ENCODE measurements around the gene EMID1. TPM values are rescaled to one million over a fixed set of nuclear protein-coding genes. Genes with fewer than 3 reads are reported as not detected.
A peak's percentile ranks its signal among the peaks of the same experiment; 100 is the strongest.
"Not testable (repeated sequence)": the region's sequence is repeated elsewhere in the genome, so short reads cannot be mapped to it uniquely, and the experiment has no call there.

EMID1 gene
- total and polyA plus RNA-seq, 10 donors: 18.5 to 90.3 (median 61.2) TPM

DNA sequence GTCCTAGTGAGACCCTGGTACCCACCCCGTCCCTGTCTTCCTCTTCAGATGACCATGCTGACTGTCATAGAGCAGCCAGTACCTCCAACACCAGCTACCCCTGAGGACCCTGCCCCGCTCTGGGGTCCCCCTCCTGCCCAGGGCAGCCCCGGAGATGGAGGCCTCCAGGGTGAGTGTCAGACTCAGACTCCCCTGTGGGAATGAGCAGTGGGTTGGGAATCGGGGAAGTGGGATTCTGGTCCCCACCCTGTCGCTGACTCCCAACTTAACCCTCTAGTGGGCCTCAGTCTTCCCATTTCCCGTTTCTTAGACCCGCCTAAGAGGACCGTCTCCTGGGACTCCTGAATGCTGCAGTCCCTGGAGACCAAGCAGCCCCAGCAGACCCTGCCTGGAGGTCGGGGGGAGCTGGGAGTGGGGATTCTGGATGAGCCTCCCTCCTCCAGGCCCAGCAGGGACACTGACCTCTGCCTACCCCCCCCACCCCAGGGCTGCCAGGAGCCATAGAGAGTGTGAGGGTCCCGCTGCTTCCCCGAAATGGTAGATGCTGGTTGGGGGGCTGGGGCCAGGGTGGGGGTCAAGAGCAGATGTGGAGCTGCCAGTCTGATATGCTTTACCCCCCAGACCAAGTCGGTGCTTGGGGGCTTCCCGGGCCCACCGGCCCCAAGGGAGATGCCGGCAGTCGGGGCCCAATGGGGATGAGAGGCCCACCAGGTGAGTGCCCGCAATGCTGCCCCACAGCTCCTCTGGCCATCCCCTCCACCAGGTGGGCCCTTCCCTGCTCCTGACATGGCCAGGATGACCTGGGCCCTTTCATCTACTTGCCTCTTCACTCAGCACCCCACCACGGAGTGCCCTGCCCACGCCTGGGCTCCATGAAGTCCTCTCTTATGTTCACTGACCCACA is 25.5 kb downstream of the EMID1 start:
- no peak overlapping the region for H3K4me3 ChIP-seq
- no peaks in the 10 kb centered on the region for H3K36me3 ChIP-seq
- H3K27me3 ChIP-seq (replicated peaks in 1 of 7): peaks cover 0 to 3% (median 0%) of the 10 kb centered on the region in 7 donors
- intact Hi-C loops (cut with DNase I; ENCODE audit: low total_unique reads): no loop called here
- TF ChIP-seq, protein P1, sequence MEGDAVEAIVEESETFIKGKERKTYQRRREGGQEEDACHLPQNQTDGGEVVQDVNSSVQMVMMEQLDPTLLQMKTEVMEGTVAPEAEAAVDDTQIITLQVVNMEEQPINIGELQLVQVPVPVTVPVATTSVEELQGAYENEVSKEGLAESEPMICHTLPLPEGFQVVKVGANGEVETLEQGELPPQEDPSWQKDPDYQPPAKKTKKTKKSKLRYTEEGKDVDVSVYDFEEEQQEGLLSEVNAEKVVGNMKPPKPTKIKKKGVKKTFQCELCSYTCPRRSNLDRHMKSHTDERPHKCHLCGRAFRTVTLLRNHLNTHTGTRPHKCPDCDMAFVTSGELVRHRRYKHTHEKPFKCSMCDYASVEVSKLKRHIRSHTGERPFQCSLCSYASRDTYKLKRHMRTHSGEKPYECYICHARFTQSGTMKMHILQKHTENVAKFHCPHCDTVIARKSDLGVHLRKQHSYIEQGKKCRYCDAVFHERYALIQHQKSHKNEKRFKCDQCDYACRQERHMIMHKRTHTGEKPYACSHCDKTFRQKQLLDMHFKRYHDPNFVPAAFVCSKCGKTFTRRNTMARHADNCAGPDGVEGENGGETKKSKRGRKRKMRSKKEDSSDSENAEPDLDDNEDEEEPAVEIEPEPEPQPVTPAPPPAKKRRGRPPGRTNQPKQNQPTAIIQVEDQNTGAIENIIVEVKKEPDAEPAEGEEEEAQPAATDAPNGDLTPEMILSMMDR (IDR thresholded peaks at IDR 0.05 in 8 of 11, conservative IDR thresholded peaks at IDR 0.05 in 3 of 11): no peak
- peak in 1 of 3 donors; percentile 28 for TF ChIP-seq POLR2AphosphoS5 (IDR thresholded peaks at IDR 0.05)
- WGBS, 5 donors: 84 to 93% (median 86%) methylated on average over 9 to 19 of the region's 19 CpGs
- H3K9me3 ChIP-seq: peaks cover 0 to 10% (median 7%) of the 10 kb centered on the region in 8 donors
- H3K27ac ChIP-seq: peak overlapping the region in 7 of 8 donors; percentile 69 to 92 (median 83)
- peaks cover 12 to 42% (median 31%) of the 10 kb centered on the region in 6 donors for H3K4me1 ChIP-seq
- DNase-seq: peak; percentile 69

DNA sequence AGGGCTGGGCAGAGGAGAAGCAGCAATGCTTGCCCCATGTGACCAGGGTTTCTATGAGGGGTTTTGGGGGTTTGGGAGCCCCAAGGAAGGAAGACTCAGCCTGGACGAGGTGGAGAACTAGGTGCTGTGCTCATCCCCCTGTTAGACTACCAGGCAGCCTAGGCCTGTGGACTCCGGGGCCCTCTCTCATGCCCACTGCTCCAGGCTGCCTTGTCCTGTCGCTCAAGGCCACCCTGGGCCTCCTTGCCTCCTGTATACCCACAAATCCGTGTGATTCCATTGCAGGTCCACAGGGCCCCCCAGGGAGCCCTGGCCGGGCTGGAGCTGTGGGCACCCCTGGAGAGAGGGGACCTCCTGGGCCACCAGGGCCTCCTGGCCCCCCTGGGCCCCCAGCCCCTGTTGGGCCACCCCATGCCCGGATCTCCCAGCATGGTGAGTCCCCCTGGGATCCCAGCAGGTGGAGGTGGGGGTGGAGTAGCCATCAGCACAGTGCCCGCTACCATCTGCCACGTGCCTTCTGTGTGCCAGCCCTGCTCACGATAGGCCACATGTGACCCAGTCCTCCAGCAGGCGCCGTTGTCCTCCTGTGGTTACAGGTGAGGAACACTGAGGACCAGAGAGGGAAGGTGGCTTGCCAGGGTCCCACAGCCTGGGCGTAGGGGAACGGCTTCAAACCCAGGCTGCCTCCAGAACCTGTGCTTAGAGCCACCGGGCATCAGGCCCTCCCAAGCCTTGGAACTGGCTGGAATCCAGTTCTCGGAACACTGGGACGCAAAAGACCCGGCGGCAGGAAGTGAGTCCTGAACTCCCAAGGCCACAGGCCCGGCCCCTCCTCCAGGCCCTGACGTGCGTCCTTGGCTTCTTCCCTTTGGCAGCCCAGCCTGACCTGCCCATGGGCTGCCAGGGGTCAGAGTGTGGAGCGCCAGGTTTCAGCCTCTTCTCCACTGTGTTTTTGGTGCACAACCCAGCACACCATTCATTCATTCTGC is 26.6 kb downstream of the EMID1 start:
- DNase-seq: peak; percentile 88
- TF ChIP-seq POLR2AphosphoS5 (IDR thresholded peaks at IDR 0.05) (peak; percentile 90 to 92 (median 92)), POLR2A (IDR thresholded peaks at IDR 0.05) (no peak)
- TF ChIP-seq, protein P1 (IDR thresholded peaks at IDR 0.05 in 8 of 11, conservative IDR thresholded peaks at IDR 0.05 in 3 of 11): no peak
- Histone ChIP-seq H3K4me1 (peaks cover 12 to 33% (median 25%) of the 10 kb centered on the region in 6 donors), H3K9me3 (peaks cover 0 to 10% (median 8%) of the 10 kb centered on the region in 8 donors), H3K36me3 (no peaks in the 10 kb centered on the region), H3K4me3 (no peak overlapping the region), H3K27ac (peak overlapping the region; percentile 60 to 92 (median 80)), H3K27me3 (replicated peaks in 1 of 7) (no peaks in the 10 kb centered on the region)
- intact Hi-C loops (cut with DNase I; ENCODE audit: low total_unique reads): no loop called here
- 59 to 72% (median 65%) methylated on average over 13 to 22 of the region's 22 CpGs for WGBS, 5 donors

DNA sequence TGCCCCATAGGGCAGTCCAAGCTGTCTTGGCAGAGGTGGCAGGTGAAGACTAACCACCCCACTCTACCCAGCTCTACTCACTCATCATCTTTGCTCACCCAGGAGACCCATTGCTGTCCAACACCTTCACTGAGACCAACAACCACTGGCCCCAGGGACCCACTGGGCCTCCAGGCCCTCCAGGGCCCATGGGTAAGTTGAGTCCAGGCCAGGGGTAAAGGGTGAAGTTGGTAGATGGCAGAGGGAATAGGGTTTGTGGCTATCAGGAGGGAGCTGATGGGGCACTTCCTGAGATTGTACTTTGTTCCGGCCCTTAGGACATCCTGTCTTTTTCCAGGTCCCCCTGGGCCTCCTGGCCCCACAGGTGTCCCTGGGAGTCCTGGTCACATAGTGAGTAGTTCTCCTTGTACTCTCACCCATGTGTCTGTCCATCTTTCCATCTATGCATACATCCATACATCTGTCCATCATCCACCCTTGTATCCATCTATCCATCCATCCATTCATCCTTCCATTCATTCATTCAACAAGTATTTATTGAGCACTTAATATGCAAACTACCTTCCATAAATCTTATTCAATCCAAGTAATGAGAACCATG is 27.7 kb downstream of the EMID1 start:
- Histone ChIP-seq H3K4me1 (peaks cover 12 to 33% (median 25%) of the 10 kb centered on the region in 6 donors), H3K27ac (peak overlapping the region in 7 of 8 donors; percentile 27 to 92 (median 78)), H3K4me3 (no peak overlapping the region), H3K27me3 (replicated peaks in 1 of 7) (no peaks in the 10 kb centered on the region), H3K9me3 (peaks cover 0 to 10% (median 8%) of the 10 kb centered on the region in 8 donors), H3K36me3 (no peaks in the 10 kb centered on the region)
- 52 to 88% (median 67%) methylated on average over 1 of the region's 1 CpG for WGBS, 5 donors
- peak; percentile 58 for DNase-seq
- intact Hi-C loops (cut with DNase I; ENCODE audit: low total_unique reads): no loop called here
- peak in 1 of 3 donors; percentile 26 for TF ChIP-seq POLR2AphosphoS5 (IDR thresholded peaks at IDR 0.05)
- TF ChIP-seq, protein P1 (IDR thresholded peaks at IDR 0.05 in 8 of 11, conservative IDR thresholded peaks at IDR 0.05 in 3 of 11): no peak

DNA sequence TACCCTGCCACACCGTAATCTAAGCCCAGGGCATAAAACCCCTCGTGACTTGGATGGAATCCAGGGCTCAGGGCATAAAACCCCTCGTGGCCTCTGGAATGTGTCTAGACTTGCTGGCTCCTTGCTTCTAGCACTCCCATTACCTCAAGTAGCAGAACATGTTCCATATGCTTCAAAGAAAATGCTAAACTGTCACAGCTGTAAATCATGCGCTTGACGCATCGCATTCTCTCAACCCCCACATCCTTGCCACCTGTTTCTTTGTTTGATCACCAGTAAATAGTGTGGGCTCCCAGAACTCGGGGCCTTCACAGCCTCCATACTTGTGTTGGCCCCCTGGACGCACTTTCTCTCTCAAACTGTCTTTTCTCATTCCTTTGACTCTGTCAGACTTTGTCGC is 34.8 kb downstream of the EMID1 start:
- H3K27ac ChIP-seq; intact Hi-C loops (cut with DNase I; ENCODE audit: low total_unique reads); H3K27me3 ChIP-seq (replicated peaks in 1 of 7); H3K4me3 ChIP-seq: not testable (repeated sequence)
- DNase-seq: peak; percentile 18
- Histone ChIP-seq H3K36me3 (peaks cover 0 to 38% (median 3%) of the 10 kb centered on the region in 6 donors), H3K9me3 (peaks cover 0 to 39% (median 20%) of the 10 kb centered on the region in 8 donors), H3K4me1 (peaks cover 0 to 10% (median 8%) of the 10 kb centered on the region in 6 donors)
- WGBS, 5 donors: 73 to 83% (median 79%) methylated on average over 9 of the region's 9 CpGs

Data from spleen (tissue), 11 donors.